Gastrocnemius medialis (tissue), 4 donors: Measurements from ENCODE around the gene OPRPN.

Source experiments
- CTCF ChIP-seq, 5 experiments: fragments of 450-650 bp in 3 of 5; fragments of 200-600 bp in 2 of 5; sonication (generic) in 2 of 5; IDR thresholded peaks in 4 of 5; conservative IDR thresholded peaks in 1 of 5; 1 replicate in 4 of 5; 2 replicates in 1 of 5; pipeline ENCODE4 v1.5.1; 2016 to 2019; ENCODE audit warnings: antibody characterized with exemption in 5 of 5, mild to moderate bottlenecking in 3 of 5, moderate library complexity in 3 of 5
- POLR2A ChIP-seq, 2 donors: fragments of 450-650 bp; IDR thresholded peaks; one replicate each; pipeline ENCODE4 v1.6.1; 2017; ENCODE audit warnings: antibody characterized with exemption in 2 of 2, mild to moderate bottlenecking in 2 of 2, moderate library complexity in 2 of 2

DNA sequence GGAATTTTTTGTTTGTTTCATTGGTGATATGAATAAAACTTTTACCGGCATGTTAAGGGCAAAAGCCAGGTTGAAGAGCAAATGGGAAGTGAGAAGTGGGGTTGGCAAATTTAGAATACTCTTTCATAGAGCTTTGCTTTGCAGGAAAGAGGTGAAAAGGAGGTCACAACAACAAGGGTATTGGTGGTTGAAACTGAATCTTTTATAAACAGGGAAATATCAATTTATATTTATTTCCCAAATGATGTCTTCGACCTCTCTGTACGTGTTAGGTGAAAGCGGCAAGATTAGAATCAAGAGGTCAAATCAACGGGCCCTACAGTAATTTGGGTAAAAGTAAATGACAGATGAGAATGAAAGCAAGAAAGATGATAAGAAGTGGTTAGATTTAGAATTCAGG, 33.7 kb upstream of the OPRPN start:
- no peak for TF ChIP-seq CTCF (IDR thresholded peaks at IDR 0.05 in 4 of 5, conservative IDR thresholded peaks at IDR 0.05 in 1 of 5)
- no peak for TF ChIP-seq POLR2A (IDR thresholded peaks at IDR 0.05)
